ENCODE data around the gene DMD. TPM values are rescaled to one million over a fixed set of nuclear protein-coding genes. Genes with fewer than 3 reads are reported as not detected.

DMD gene
- total and polyA plus RNA-seq, 2 donors (not counting 1 experiment from before 2014, with no cell fraction given): 2.0 to 51.8 TPM

- no peaks in the 10 kb centered on the region for H3K4me1 ChIP-seq (ENCODE audit: control insufficient read depth in 2 of 2, insufficient read depth in 2 of 2, low read length in 2 of 2)
- no peaks in the 10 kb centered on the region for H4K20me1 ChIP-seq (ENCODE audit: control insufficient read depth, insufficient read depth, low read length, poor library complexity, severe bottlenecking)
- H3K79me2 ChIP-seq (ENCODE audit: control insufficient read depth, insufficient read depth, low read length): no peaks in the 10 kb centered on the region
- no peaks in the 10 kb centered on the region for H3K9me3 Mint-ChIP-seq (ENCODE audit: insufficient read depth)
- ChIA-PET POLR2A (no interaction called here), CTCF (no interaction called here)
- H3K27me3 Mint-ChIP-seq: no peaks in the 10 kb centered on the region
- no peaks in the 10 kb centered on the region for H3K4me1 Mint-ChIP-seq
- DNase-seq (no peak), ATAC-seq (ENCODE audit: low read depth) (no peak)
- no peak overlapping the region for H3K9ac ChIP-seq (ENCODE audit: low read length)
- H3K4me3 ChIP-seq (ENCODE audit: control extremely low read depth in 1 of 5, extremely low read depth in 1 of 5, insufficient read depth in 1 of 5, low read depth in 2 of 5, low read length in 4 of 5): no peak overlapping the region
- no peak overlapping the region for H3K27ac ChIP-seq (ENCODE audit: low read length in 2 of 2)
- WGBS (ENCODE audit: insufficient coverage): 80% methylated on average over 1 of the region's 3 CpGs
- H3K4me2 ChIP-seq (replicated peaks; ENCODE audit: low read depth, low read length, poor library complexity, severe bottlenecking): no peak overlapping the region
- H3K27me3 ChIP-seq (replicated peaks in 1 of 4; ENCODE audit: control extremely low read depth in 1 of 4, control insufficient read depth in 3 of 4, insufficient read depth in 4 of 4, low read length in 3 of 4): no peaks in the 10 kb centered on the region
- intact Hi-C loops (cut with micrococcal nuclease): no loop called here
- no peaks in the 10 kb centered on the region for H3K36me3 ChIP-seq (replicated peaks in 1 of 2; ENCODE audit: control extremely low read depth in 1 of 2, control insufficient read depth in 1 of 2, extremely low read depth in 1 of 2, insufficient read depth in 2 of 2, low read length in 1 of 2)
- no peak overlapping the region for H2AFZ ChIP-seq (ENCODE audit: insufficient read depth, low read depth, low read length, poor library complexity, severe bottlenecking)
- TF ChIP-seq CTCF (IDR thresholded peaks at IDR 0.05): no peak
- H3K4me3 Mint-ChIP-seq: no peak overlapping the region
- H3K9me3 ChIP-seq (ENCODE audit: control extremely low read depth in 1 of 3, control insufficient read depth in 2 of 3, insufficient read depth in 1 of 3, low read length in 2 of 3): no peaks in the 10 kb centered on the region
- H3K27ac Mint-ChIP-seq: no peak overlapping the region
Observed at GRCh38 chrX:32501606-32502005, 709.7 kb downstream of the DMD start.

GRCh38 chrX:32496671-32497070, 714.7 kb downstream of the DMD start:
- intact Hi-C loops (cut with micrococcal nuclease): no loop called here
- H3K9me3 Mint-ChIP-seq (ENCODE audit: insufficient read depth): no peaks in the 10 kb centered on the region
- ChIA-PET CTCF (no interaction called here), POLR2A (no interaction called here)
- no peaks in the 10 kb centered on the region for H3K4me1 Mint-ChIP-seq
- Histone ChIP-seq H2AFZ (ENCODE audit: insufficient read depth, low read depth, low read length, poor library complexity, severe bottlenecking) (no peak overlapping the region), H3K36me3 (replicated peaks in 1 of 2; ENCODE audit: control extremely low read depth in 1 of 2, control insufficient read depth in 1 of 2, extremely low read depth in 1 of 2, insufficient read depth in 2 of 2, low read length in 1 of 2) (no peaks in the 10 kb centered on the region), H3K27ac (ENCODE audit: low read length in 2 of 2) (no peak overlapping the region), H3K9me3 (ENCODE audit: control extremely low read depth in 1 of 3, control insufficient read depth in 2 of 3, insufficient read depth in 1 of 3, low read length in 2 of 3) (no peaks in the 10 kb centered on the region), H3K79me2 (ENCODE audit: control insufficient read depth, insufficient read depth, low read length) (no peaks in the 10 kb centered on the region), H3K4me2 (replicated peaks; ENCODE audit: low read depth, low read length, poor library complexity, severe bottlenecking) (no peak overlapping the region), H3K4me3 (ENCODE audit: control extremely low read depth in 1 of 5, extremely low read depth in 1 of 5, insufficient read depth in 1 of 5, low read depth in 2 of 5, low read length in 4 of 5) (no peak overlapping the region), H3K27me3 (replicated peaks in 1 of 4; ENCODE audit: control extremely low read depth in 1 of 4, control insufficient read depth in 3 of 4, insufficient read depth in 4 of 4, low read length in 3 of 4) (no peaks in the 10 kb centered on the region), H3K4me1 (ENCODE audit: control insufficient read depth in 2 of 2, insufficient read depth in 2 of 2, low read length in 2 of 2) (no peaks in the 10 kb centered on the region), H3K9ac (ENCODE audit: low read length) (no peak overlapping the region), H4K20me1 (ENCODE audit: control insufficient read depth, insufficient read depth, low read length, poor library complexity, severe bottlenecking) (no peaks in the 10 kb centered on the region)
- no CpG with 5 or more reads among the region's 6 CpGs for WGBS (ENCODE audit: insufficient coverage)
- no peaks in the 10 kb centered on the region for H3K27me3 Mint-ChIP-seq
- DNase-seq: no peak
- no peak overlapping the region for H3K4me3 Mint-ChIP-seq
- ATAC-seq (ENCODE audit: low read depth): no peak
- no peak for TF ChIP-seq CTCF (IDR thresholded peaks at IDR 0.05)
- no peak for TF ChIP-seq EZH2 (IDR thresholded peaks at IDR 0.05; ENCODE audit: borderline replicate concordance, insufficient read depth, low read depth, low read length, poor library complexity, severe bottlenecking)
- no peak overlapping the region for H3K27ac Mint-ChIP-seq
